Brain microvascular endothelial cell (primary cell): Measurements from ENCODE around the gene CD163L1.

Experiments
- DNase-seq: peaks from one replicate; pipeline ENCODE4 v3.0.0-alpha.2; 2020
- H3K27ac ChIP-seq: fragments of 250-450 bp; sonication (Bioruptor Pico); 2 replicates; pipeline ENCODE4 v1.5.1; 2020; ENCODE audit warnings: mild to moderate bottlenecking, moderate library complexity
- H3K27me3 ChIP-seq: fragments of 250-450 bp; sonication (Bioruptor Pico); replicated peaks from 2 replicates; pipeline ENCODE4 v1.5.1; 2020; ENCODE audit warnings: mild to moderate bottlenecking
- H3K36me3 ChIP-seq: fragments of 250-450 bp; sonication (Bioruptor Pico); replicated peaks from 2 replicates; pipeline ENCODE4 v1.5.1; 2020; ENCODE audit warnings: mild to moderate bottlenecking
- H3K4me3 ChIP-seq: 2 replicates; pipeline ENCODE4 v1.5.1; 2011; ENCODE audit warnings: low read depth, mild to moderate bottlenecking, control low read depth, low read length, moderate library complexity
- CTCF ChIP-seq: IDR thresholded peaks from 2 replicates; pipeline ENCODE4 v1.5.1; 2011; ENCODE audit warnings: low read depth, mild to moderate bottlenecking, moderate library complexity, low read length, control low read depth, inconsistent platforms; ENCODE audit errors: missing control alignments
- in situ Hi-C: cut with HindIII; loops from 2 replicates; pipeline ENCODE4 v1.10.0; 2017; ENCODE audit warnings: low sequenced_read_pairs, low pct_ligation_motif_present

Gene CD163L1

GRCh38 chr12:7319930-7320329 lies 124.0 kb downstream of the CD163L1 start:
- H3K36me3 ChIP-seq = no peaks in the 10 kb centered on the region
- no peak overlapping the region for H3K27ac ChIP-seq
- TF ChIP-seq CTCF = no peak
- H3K4me3 ChIP-seq = no peak overlapping the region
- in situ Hi-C loops = no loop called here
- no peak for DNase-seq
- H3K27me3 ChIP-seq = no peaks in the 10 kb centered on the region

GRCh38 chr12:7310070-7310469 lies 133.9 kb downstream of the CD163L1 start:
- no peak overlapping the region for H3K27ac ChIP-seq
- H3K36me3 ChIP-seq = no peaks in the 10 kb centered on the region
- no peak for DNase-seq
- no peak overlapping the region for H3K4me3 ChIP-seq
- TF ChIP-seq CTCF = no peak
- in situ Hi-C loops = no loop called here
- peaks cover 2% of the 10 kb centered on the region for H3K27me3 ChIP-seq
